Activated naive CD8-positive, alpha-beta T cell treated with anti-CD3 and anti-CD28 coated beads, Interleukin-2, amount 50 U/mL, for 24 hours (primary cell): ENCODE measurements around the gene ZBP1.

Experiments used
- ATAC-seq: fragments of 150-1000 bp; cut with Tn5 transposase; one replicate; pipeline ENCODE4 v1.10.0; 2021
- DNase-seq: peaks from one replicate; pipeline ENCODE4 v3.0.0; 2021
- H3K27ac Mint-ChIP-seq: one replicate; pipeline ENCODE4 v1.8.0; 2021; ENCODE audit warnings: mild to moderate bottlenecking, mixed read lengths
- H3K27me3 Mint-ChIP-seq: one replicate; pipeline ENCODE4 v1.8.0; 2021; ENCODE audit warnings: mixed read lengths
- H3K36me3 Mint-ChIP-seq: one replicate; pipeline ENCODE4 v1.8.0; 2021; ENCODE audit warnings: low read depth, mixed read lengths
- H3K4me1 Mint-ChIP-seq: one replicate; pipeline ENCODE4 v1.8.0; 2021; ENCODE audit warnings: mixed read lengths
- H3K4me3 Mint-ChIP-seq: one replicate; pipeline ENCODE4 v1.8.0; 2021; ENCODE audit warnings: mild to moderate bottlenecking, moderate library complexity, mixed read lengths
- H3K9me3 Mint-ChIP-seq: one replicate; pipeline ENCODE4 v1.8.0; 2021; ENCODE audit warnings: mixed read lengths

Gene ZBP1

GRCh38 chr20:57653910-57654309 lies 33.7 kb upstream of the ZBP1 start:
- no peak overlapping the region for H3K4me3 Mint-ChIP-seq
- H3K36me3 Mint-ChIP-seq: peaks cover 2% of the 10 kb centered on the region
- no peak for ATAC-seq
- DNase-seq: no peak
- H3K27ac Mint-ChIP-seq: no peak overlapping the region
- no peaks in the 10 kb centered on the region for H3K9me3 Mint-ChIP-seq
- peaks cover 21% of the 10 kb centered on the region for H3K4me1 Mint-ChIP-seq
- no peaks in the 10 kb centered on the region for H3K27me3 Mint-ChIP-seq

- Mint-ChIP-seq H3K4me3 (no peak overlapping the region), H3K36me3 (peaks cover 2% of the 10 kb centered on the region), H3K9me3 (no peaks in the 10 kb centered on the region), H3K27me3 (no peaks in the 10 kb centered on the region), H3K4me1 (peaks cover 19% of the 10 kb centered on the region), H3K27ac (no peak overlapping the region)
- ATAC-seq (no peak), DNase-seq (no peak)
Observed at GRCh38 chr20:57653546-57653900, 33.3 kb upstream of the ZBP1 start.

- no peak for DNase-seq
- no peak for ATAC-seq
- H3K36me3 Mint-ChIP-seq: peaks cover 2% of the 10 kb centered on the region
- H3K27me3 Mint-ChIP-seq: no peaks in the 10 kb centered on the region
- no peak overlapping the region for H3K27ac Mint-ChIP-seq
- no peak overlapping the region for H3K4me3 Mint-ChIP-seq
- H3K4me1 Mint-ChIP-seq: peaks cover 13% of the 10 kb centered on the region
- no peaks in the 10 kb centered on the region for H3K9me3 Mint-ChIP-seq
Observed at GRCh38 chr20:57652606-57653545, 32.6 kb upstream of the ZBP1 start.

DNA sequence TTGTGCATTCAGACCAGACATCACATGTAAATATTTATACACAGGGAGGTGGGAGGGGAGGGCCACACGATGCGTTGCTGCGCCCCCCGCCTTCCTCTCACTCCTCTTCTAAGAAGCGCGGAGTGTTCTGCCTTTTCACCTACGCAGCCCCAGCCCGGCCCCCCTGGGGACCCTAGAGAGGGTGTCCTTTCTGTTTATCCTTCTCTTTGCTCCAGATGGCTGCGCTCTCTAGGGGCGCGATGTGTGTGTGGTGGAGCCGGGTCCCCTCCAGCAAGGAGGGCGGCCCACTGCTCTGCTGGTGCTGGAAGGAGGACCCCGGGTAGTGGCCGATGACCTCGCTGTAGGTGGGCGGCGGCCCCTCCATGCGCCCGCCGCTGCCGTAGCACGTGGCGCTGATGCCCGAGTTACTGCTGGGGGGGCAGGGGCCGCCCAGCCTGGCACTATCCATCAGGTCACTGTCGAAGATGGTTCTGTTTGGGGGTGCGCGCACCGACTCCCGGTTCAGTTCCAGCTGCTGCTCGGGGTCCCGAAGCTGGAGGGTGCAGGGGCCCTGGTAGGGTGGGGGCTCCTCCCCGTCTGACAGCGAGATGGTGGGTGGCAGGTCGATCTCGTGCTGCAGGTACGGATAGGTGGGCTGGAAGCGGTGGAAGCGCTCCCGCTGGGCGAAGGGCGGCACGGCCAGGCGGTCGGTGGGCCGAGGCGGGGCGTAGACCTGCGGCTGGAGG lies 31.8 kb upstream of the ZBP1 start:
- Mint-ChIP-seq H3K4me3 (no peak overlapping the region), H3K36me3 (peaks cover 2% of the 10 kb centered on the region), H3K4me1 (peaks cover 4% of the 10 kb centered on the region), H3K27ac (no peak overlapping the region), H3K27me3 (no peaks in the 10 kb centered on the region), H3K9me3 (no peaks in the 10 kb centered on the region)
- no peak for ATAC-seq
- DNase-seq: no peak

- Mint-ChIP-seq H3K4me1 (peaks cover 4% of the 10 kb centered on the region), H3K9me3 (no peaks in the 10 kb centered on the region), H3K27me3 (no peaks in the 10 kb centered on the region), H3K36me3 (peaks cover 2% of the 10 kb centered on the region), H3K27ac (no peak overlapping the region), H3K4me3 (no peak overlapping the region)
- no peak for ATAC-seq
- no peak for DNase-seq
Observed at GRCh38 chr20:57650756-57651483, 30.7 kb upstream of the ZBP1 start.

DNA sequence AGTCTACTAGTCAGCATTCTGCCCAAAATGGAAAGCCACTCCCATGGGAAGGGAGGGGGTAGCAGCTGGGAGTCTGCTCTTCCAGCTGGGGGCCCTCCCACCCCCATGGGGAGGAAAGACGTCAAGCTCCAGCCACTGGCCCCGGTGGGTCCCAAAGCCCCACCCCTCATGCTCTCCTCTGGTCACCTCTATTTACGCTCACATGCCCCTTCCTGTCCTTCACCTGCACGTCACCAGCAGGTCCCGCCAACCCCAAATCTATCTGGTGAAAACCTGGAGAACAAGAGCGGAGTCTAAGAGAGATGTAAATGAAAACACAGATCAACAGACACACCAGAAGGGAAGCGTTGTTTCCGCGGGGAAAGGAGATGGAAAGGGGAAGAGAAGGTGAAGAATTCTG lies 30.0 kb upstream of the ZBP1 start:
- peaks cover 4% of the 10 kb centered on the region for H3K4me1 Mint-ChIP-seq
- no peak overlapping the region for H3K4me3 Mint-ChIP-seq
- no peak for ATAC-seq
- peaks cover 2% of the 10 kb centered on the region for H3K36me3 Mint-ChIP-seq
- DNase-seq: no peak
- H3K9me3 Mint-ChIP-seq: no peaks in the 10 kb centered on the region
- no peaks in the 10 kb centered on the region for H3K27me3 Mint-ChIP-seq
- no peak overlapping the region for H3K27ac Mint-ChIP-seq

- Mint-ChIP-seq H3K4me3 (no peak overlapping the region), H3K9me3 (peaks cover 2% of the 10 kb centered on the region), H3K4me1 (peaks cover 3% of the 10 kb centered on the region), H3K27me3 (no peaks in the 10 kb centered on the region), H3K36me3 (peaks cover 4% of the 10 kb centered on the region), H3K27ac (no peak overlapping the region)
- no peak for DNase-seq
- no peak for ATAC-seq
Observed at GRCh38 chr20:57649617-57650015, 29.4 kb upstream of the ZBP1 start.

DNA sequence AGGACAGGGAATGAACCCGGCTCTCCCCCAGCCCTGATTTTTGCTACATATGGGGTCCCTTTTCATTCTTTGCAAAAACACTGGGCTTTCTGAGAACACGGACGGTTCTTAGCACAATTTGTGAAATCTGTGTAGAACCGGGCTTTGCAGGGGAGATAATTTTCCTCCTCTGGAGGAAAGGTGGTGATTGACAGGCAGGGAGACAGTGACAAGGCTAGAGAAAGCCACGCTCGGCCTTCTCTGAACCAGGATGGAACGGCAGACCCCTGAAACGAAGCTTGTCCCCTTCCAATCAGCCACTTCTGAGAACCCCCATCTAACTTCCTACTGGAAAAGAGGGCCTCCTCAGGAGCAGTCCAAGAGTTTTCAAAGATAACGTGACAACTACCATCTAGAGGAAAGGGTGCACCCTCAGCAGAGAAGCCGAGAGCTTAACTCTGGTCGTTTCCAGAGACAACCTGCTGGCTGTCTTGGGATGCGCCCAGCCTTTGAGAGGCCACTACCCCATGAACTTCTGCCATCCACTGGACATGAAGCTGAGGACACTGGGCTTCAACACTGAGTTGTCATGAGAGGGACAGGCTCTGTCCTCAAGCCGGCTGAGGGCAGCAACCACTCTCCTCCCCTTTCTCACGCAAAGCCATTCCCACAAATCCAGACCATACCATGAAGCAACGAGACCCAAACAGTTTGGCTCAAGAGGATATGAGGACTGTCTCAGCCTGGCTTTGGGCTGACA lies 28.8 kb upstream of the ZBP1 start:
- Mint-ChIP-seq H3K9me3 (peaks cover 7% of the 10 kb centered on the region), H3K4me1 (no peaks in the 10 kb centered on the region), H3K27me3 (no peaks in the 10 kb centered on the region), H3K4me3 (no peak overlapping the region), H3K36me3 (peaks cover 4% of the 10 kb centered on the region), H3K27ac (no peak overlapping the region)
- DNase-seq (no peak), ATAC-seq (no peak)

DNA sequence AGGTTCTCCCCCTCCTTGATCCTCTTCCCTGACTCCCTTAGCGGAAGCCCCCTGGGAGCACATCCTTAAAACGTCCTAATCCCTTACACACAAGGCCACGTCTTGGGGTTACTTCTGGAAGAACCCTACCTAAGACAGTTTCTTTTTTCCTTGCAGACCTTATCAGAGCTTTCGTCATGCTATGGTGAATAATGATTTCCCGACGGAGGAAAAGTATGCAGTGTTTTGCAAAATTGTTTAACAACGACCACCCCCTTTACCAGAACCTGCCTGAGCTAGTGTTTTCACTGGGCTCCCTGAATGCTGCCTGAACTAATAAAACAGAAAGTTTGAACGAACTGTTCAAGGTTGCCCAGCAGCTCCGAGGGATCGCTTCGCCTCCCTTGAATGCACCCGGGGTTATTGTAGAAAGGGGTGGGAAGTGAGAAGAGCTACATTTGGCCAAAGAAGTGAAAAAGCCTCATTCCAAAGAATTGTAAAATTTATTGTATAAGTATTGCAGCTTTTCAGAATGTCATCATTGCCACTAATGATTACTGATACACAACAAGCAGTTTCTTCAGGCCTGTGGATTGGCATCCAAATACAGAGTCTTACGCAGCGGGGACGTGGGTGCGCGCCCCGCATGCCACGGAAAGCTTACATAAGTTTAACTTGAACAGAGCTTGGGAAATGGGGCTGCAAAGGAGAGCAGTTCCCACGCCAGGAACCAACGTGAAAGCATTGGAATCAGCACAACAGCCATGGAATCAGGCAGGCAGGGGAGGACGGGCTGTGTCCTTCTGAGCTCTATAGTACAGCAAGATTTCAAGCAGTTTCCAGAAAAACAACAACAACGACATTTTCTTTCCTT lies 27.9 kb upstream of the ZBP1 start:
- peaks cover 9% of the 10 kb centered on the region for H3K9me3 Mint-ChIP-seq
- peaks cover 4% of the 10 kb centered on the region for H3K36me3 Mint-ChIP-seq
- no peak overlapping the region for H3K27ac Mint-ChIP-seq
- H3K4me3 Mint-ChIP-seq: no peak overlapping the region
- ATAC-seq: no peak
- no peaks in the 10 kb centered on the region for H3K4me1 Mint-ChIP-seq
- no peaks in the 10 kb centered on the region for H3K27me3 Mint-ChIP-seq
- DNase-seq: no peak

DNA sequence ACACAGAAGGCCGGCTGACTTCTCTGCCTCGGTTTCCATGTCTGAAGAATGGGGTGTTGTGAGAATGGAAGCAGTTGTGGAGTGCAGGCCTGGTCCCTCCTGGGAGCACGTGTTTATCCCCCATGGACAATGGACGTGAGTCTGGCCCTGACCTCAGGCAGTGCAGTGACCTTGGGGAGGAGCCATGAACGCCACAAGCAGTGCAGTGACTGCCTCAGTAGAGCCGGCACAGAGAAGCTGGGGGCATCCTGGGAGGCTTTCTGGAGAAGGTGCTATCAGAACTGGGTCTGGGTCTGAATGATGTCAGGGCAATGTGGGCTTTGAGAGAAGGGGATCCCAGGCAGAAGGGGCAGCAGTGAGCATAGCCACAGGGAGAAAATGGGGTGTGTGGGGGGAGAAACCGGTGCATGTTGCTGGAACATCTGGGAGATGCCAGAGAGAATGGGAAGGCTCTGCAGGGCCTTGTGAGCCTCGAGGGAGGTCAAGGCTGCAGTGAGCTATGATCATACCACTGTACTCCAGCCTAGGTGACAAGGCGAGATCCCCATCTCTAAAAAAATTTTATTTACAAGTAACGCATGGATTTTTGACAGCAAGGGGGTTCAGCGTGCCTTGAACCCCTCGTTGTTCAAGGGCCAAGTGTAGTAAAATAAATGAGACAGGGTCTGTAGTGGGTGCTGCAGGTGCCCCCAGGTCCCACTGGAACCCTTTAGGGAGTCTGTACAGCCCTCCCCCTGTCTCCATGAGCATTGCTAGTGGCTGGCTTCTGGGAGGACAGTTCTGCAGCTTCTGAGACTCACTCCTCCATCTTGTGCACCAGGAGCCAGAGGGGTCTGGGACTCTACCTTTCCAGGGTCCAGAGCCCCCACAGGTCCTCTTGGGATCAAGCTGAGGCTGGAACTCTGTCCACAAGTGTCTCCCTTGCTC lies 27.0 kb upstream of the ZBP1 start:
- H3K4me1 Mint-ChIP-seq: no peaks in the 10 kb centered on the region
- no peak overlapping the region for H3K4me3 Mint-ChIP-seq
- no peak for DNase-seq
- H3K27me3 Mint-ChIP-seq: no peaks in the 10 kb centered on the region
- peaks cover 9% of the 10 kb centered on the region for H3K9me3 Mint-ChIP-seq
- ATAC-seq: no peak
- peaks cover 4% of the 10 kb centered on the region for H3K36me3 Mint-ChIP-seq
- no peak overlapping the region for H3K27ac Mint-ChIP-seq

DNA sequence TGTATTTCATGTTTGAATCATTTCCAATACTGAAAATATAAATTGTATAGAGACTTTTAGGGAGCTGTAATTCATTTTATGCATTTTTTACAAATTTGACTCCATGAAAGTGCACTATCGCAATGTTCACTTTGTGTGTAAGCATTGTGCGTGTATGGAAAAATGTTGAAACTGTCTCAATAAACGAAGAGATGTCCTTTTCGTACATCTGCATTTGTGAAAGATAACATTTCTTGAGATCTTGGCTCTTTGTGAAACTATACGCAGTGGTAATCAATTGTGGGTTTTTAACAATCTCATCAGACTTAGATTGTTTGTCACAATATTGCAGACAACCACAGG lies 18.6 kb upstream of the ZBP1 start:
- no peak overlapping the region for H3K4me3 Mint-ChIP-seq
- H3K27ac Mint-ChIP-seq: no peak overlapping the region
- peaks cover 7% of the 10 kb centered on the region for H3K4me1 Mint-ChIP-seq
- DNase-seq (no peak), ATAC-seq (no peak)
- peaks cover 8% of the 10 kb centered on the region for H3K36me3 Mint-ChIP-seq
- peaks cover 5% of the 10 kb centered on the region for H3K27me3 Mint-ChIP-seq
- H3K9me3 Mint-ChIP-seq: peaks cover 32% of the 10 kb centered on the region

DNA sequence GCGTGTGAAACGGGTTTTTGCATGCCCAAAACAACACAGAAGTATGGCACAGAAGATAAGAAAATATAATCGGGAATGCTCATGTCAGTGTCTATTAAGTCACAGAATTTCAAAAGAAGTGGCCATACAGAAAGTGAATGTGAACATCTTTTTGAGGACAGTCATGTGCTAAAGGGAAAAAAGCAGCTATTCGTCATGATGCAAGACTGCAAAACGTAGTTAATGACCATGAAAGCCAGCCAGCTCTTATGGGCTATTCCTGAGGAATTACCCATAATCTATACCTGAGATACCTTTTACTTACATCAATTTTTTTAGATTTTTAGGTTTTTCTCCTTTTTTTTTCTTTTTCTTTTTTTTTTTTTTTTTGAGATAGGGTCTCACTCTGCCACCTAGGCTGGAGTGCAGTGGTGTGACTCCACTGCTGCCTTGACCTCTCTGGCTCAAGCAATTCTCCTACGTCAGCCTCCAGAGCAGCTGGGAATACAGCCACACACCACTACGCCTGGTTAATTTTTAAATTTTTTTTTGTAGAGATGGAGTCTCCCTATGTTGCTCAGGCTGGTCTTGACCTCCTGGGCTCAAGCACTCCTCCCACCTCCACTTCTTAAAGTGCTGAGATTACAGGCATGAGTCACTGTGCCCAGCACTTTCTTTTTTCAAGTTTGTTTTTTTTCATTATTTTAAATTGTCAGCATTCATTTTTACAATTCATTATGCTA lies 18.1 kb upstream of the ZBP1 start:
- Mint-ChIP-seq H3K4me3 (no peak overlapping the region), H3K9me3 (peaks cover 33% of the 10 kb centered on the region), H3K27ac (no peak overlapping the region), H3K27me3 (peaks cover 5% of the 10 kb centered on the region), H3K36me3 (peaks cover 8% of the 10 kb centered on the region), H3K4me1 (peaks cover 10% of the 10 kb centered on the region)
- DNase-seq (no peak), ATAC-seq (no peak)
